B cell (primary cell): ENCODE data around the gene MSH5. TPM values are rescaled to one million over a fixed set of nuclear protein-coding genes. Genes with fewer than 3 reads are reported as not detected.
"Not testable (repeated sequence)": the region's sequence is repeated elsewhere in the genome, so short reads cannot be mapped to it uniquely, and the experiment has no call there.

Experiments
- ATAC-seq: fragments of 200-7000 bp; cut with Tn5 transposase; one replicate; pipeline ENCODE4 v1.10.0; 2021; ENCODE audit warnings: low read depth, mild to moderate bottlenecking, moderate number of reproducible peaks, moderate library complexity
- CTCF ChIA-PET: fragments of 350-600 bp; sonication (Branson Sonifier 250); formaldehyde crosslinking; loops from one replicate; lab custom pipeline; 2021; ENCODE audit warnings: antibody characterized with exemption, inconsistent platforms; lab: Charles Lee
- POLR2A ChIA-PET: fragments of 350-600 bp; sonication (Branson Sonifier 250); formaldehyde crosslinking; loops from one replicate; lab custom pipeline; 2021; ENCODE audit warnings: antibody characterized with exemption; lab: Charles Lee
- DNase-seq: peaks from one replicate; pipeline ENCODE4 v3.0.0; 2013
- H2AFZ ChIP-seq: 2 replicates; pipeline ENCODE4 v1.6.1; 2012; ENCODE audit warnings: mild to moderate bottlenecking, low read depth, low read length; ENCODE audit not compliant: insufficient read depth, poor library complexity, severe bottlenecking
- H3K27ac ChIP-seq, 2 donors: 1 replicate in 1 of 2; 2 replicates in 1 of 2; pipeline ENCODE4 v1.5.1; 2012 to 2013; ENCODE audit warnings: low read length in 2 of 2, mild to moderate bottlenecking in 2 of 2, moderate library complexity in 1 of 2
- H3K27me3 ChIP-seq, 4 experiments: fragments of 200-600 bp in 1 of 4; sonication (generic) in 1 of 4; replicated peaks in 1 of 4; 1 replicate in 2 of 4; 2 replicates in 2 of 4; pipeline versions ENCODE4 v1.6.1 to v1.7.0; 2013 to 2016; ENCODE audit warnings: low read length in 3 of 4, mild to moderate bottlenecking in 2 of 4, mixed read lengths in 1 of 4, moderate library complexity in 1 of 4; ENCODE audit not compliant: insufficient read depth in 4 of 4, control insufficient read depth in 3 of 4; ENCODE audit errors: control extremely low read depth in 1 of 4
- H3K36me3 ChIP-seq, 2 experiments: replicated peaks in 1 of 2; 1 replicate in 1 of 2; 2 replicates in 1 of 2; pipeline versions ENCODE4 v1.6.1 to v1.7.1; 2013; ENCODE audit warnings: low read length in 1 of 2; ENCODE audit not compliant: insufficient read depth in 2 of 2, control insufficient read depth in 1 of 2; ENCODE audit errors: control extremely low read depth in 1 of 2, extremely low read depth in 1 of 2
- H3K4me1 ChIP-seq, 2 donors: fragments of 200-600 bp in 1 of 2; sonication (generic) in 1 of 2; 1 replicate in 1 of 2; 2 replicates in 1 of 2; pipeline versions ENCODE4 v1.5.1 to v1.6.1; 2013 to 2017; ENCODE audit warnings: low read length in 2 of 2; ENCODE audit not compliant: control insufficient read depth in 2 of 2, insufficient read depth in 2 of 2
- H3K4me2 ChIP-seq: replicated peaks from 2 replicates; pipeline ENCODE3; 2012; ENCODE audit warnings: mild to moderate bottlenecking, low read depth, low read length; ENCODE audit not compliant: poor library complexity, severe bottlenecking
- H3K4me3 ChIP-seq, 5 experiments: fragments of 200-600 bp in 1 of 5; sonication (generic) in 1 of 5; 1 replicate in 3 of 5; 2 replicates in 2 of 5; pipeline versions ENCODE4 v1.5.1 to v1.7.0; 2011 to 2016; ENCODE audit warnings: low read length in 4 of 5, mild to moderate bottlenecking in 4 of 5, low read depth in 2 of 5, control low read depth in 1 of 5, moderate library complexity in 1 of 5; ENCODE audit not compliant: insufficient read depth in 1 of 5; ENCODE audit errors: control extremely low read depth in 1 of 5, extremely low read depth in 1 of 5
- H3K79me2 ChIP-seq: fragments of 200-600 bp; sonication (generic); one replicate; pipeline ENCODE4 v1.6.0; 2016; ENCODE audit warnings: low read length; ENCODE audit not compliant: control insufficient read depth, insufficient read depth
- H3K9ac ChIP-seq: fragments of 200-600 bp; sonication (generic); 2 replicates; pipeline ENCODE4 v1.6.1; 2017; ENCODE audit warnings: mild to moderate bottlenecking, low read length, moderate library complexity
- H3K9me3 ChIP-seq, 3 donors: one replicate each; pipeline versions ENCODE4 v1.6.1 to v1.7.1; 2013; ENCODE audit warnings: low read length in 2 of 3; ENCODE audit not compliant: control insufficient read depth in 2 of 3, insufficient read depth in 1 of 3; ENCODE audit errors: control extremely low read depth in 1 of 3
- H4K20me1 ChIP-seq: 2 replicates; pipeline ENCODE4 v1.6.0; 2012; ENCODE audit warnings: mild to moderate bottlenecking, low read length; ENCODE audit not compliant: insufficient read depth, control insufficient read depth, poor library complexity, severe bottlenecking
- H3K27ac Mint-ChIP-seq: one replicate; pipeline ENCODE4 v1.8.0; 2021; ENCODE audit warnings: mixed read lengths
- H3K27me3 Mint-ChIP-seq: one replicate; pipeline ENCODE4 v1.8.0; 2021; ENCODE audit warnings: mixed read lengths
- H3K4me1 Mint-ChIP-seq: one replicate; pipeline ENCODE4 v1.8.0; 2021; ENCODE audit warnings: mixed read lengths
- H3K4me3 Mint-ChIP-seq: one replicate; pipeline ENCODE4 v1.8.0; 2021; ENCODE audit warnings: mixed read lengths
- H3K9me3 Mint-ChIP-seq: one replicate; pipeline ENCODE4 v1.8.0; 2022; ENCODE audit warnings: mixed read lengths; ENCODE audit not compliant: insufficient read depth
- CTCF ChIP-seq: fragments of 200-600 bp; IDR thresholded peaks from one replicate; pipeline ENCODE4 v1.8.0; 2022; ENCODE audit warnings: antibody characterized with exemption, mild to moderate bottlenecking
- EZH2 ChIP-seq: IDR thresholded peaks from 2 replicates; pipeline ENCODE4 v1.6.1; 2012; ENCODE audit warnings: borderline replicate concordance, low read depth, mild to moderate bottlenecking, moderate library complexity, low read length; ENCODE audit not compliant: insufficient read depth, poor library complexity, severe bottlenecking
- WGBS: methylation state at CpG from one replicate; pipeline ENCODE4 v1.1.5; 2013; ENCODE audit warnings: missing lambda C conversion rate; ENCODE audit not compliant: insufficient coverage; 5-methylcytosine and 5-hydroxymethylcytosine counted together
- intact Hi-C: fragments of 100-400 bp; cut with micrococcal nuclease; formaldehyde crosslinking; loops from one replicate; pipeline ENCODE4 v1.10.0; 2022
- polyA plus RNA-seq: library from polyadenylated mRNA; depleted of rRNA; stranded (reverse); fragments of >200 nt; gene quantifications from 2 replicates; pipeline ENCODE4 v1.2.3, GENCODE V29; 2012
- total RNA-seq, 2 donors: library from RNA; stranded (reverse); fragments of 120-200 nt in 1 of 2; gene quantifications; 1 replicate in 1 of 2; 2 replicates in 1 of 2; pipeline versions ENCODE4 v1.2.3 to v1.2.4, GENCODE V29; 2013 to 2022

The MSH5 gene
- total and polyA plus RNA-seq, 2 donors (not counting 1 experiment from before 2014, with no cell fraction given): 49.9 to 51.6 TPM

- Histone ChIP-seq H3K36me3 (peaks cover 0 to 4% of the 10 kb centered on the region in 2 experiments), H3K27me3 (no peaks in the 10 kb centered on the region), H2AFZ (peak within 1 kb of the TSS; percentile 99), H4K20me1 (no peaks in the 10 kb centered on the region), H3K9me3 (no peaks in the 10 kb centered on the region), H3K4me2 (peak within 1 kb of the TSS; percentile 86), H3K27ac (peak within 1 kb of the TSS; percentile 77 to 93), H3K4me3 (peak within 1 kb of the TSS; percentile 68 to 84 (median 84)), H3K79me2 (peaks cover 21% of the 10 kb centered on the region), H3K9ac (peak within 1 kb of the TSS; percentile 94), H3K4me1 (peaks cover 8 to 11% of the 10 kb centered on the region in 2 donors)
- DNase-seq (peak; percentile 97), ATAC-seq (peak; percentile 98)
- Mint-ChIP-seq H3K27me3 (no peaks in the 10 kb centered on the region), H3K27ac (peak within 1 kb of the TSS; percentile 88), H3K4me1 (peaks cover 16% of the 10 kb centered on the region), H3K4me3 (peak within 1 kb of the TSS; percentile 87), H3K9me3 (no peaks in the 10 kb centered on the region)
- WGBS: under 1% methylated on average over 41 of the region's 51 CpGs
- TF ChIP-seq CTCF (peak; percentile 34), EZH2 (no peak)
- POLR2A ChIA-PET: interaction anchor here (0.5 to 2.8 kb wide), 18 partner anchors 9 to 596 kb away, joined by 3 to 38 read pairs (median 4); partner anchors contain the start of genes DDAH2, DXO, HSPA1A and HSPA1B
- CTCF ChIA-PET: interaction anchor here (0.6 to 3.3 kb wide), 17 partner anchors 8 to 290 kb away, joined by 3 to 20 read pairs (median 5); partner anchors contain the start of genes ABHD16A, BAG6, HSPA1A and HSPA1L
- intact Hi-C loops: loop anchor here (1.0 to 5.0 kb wide), 4 partner anchors 10 to 184 kb away; partner anchors contain the start of gene PRRC2A
These were observed 66.9 kb downstream of the MSH5 start, which contains the start of gene LSM2 for GRCh38 chr6:31806470-31807272. Gene LSM2 (minus strand): TSS chr6:31806966. CDS start chr6:31806757, 209 bp downstream.

- DNase-seq, H3K4me3 Mint-ChIP-seq, H3K9me3 ChIP-seq, H3K27ac ChIP-seq, H3K4me3 ChIP-seq, H3K27ac Mint-ChIP-seq, H3K9ac ChIP-seq, H3K27me3 Mint-ChIP-seq, H3K27me3 ChIP-seq, H3K9me3 Mint-ChIP-seq, H3K36me3 ChIP-seq, H3K4me2 ChIP-seq, H4K20me1 ChIP-seq, H2AFZ ChIP-seq, ATAC-seq: not testable (repeated sequence)
- POLR2A ChIA-PET: interaction anchor here (0.7 to 1.5 kb wide), 2 partner anchors 13 to 38 kb away, joined by 3 to 4 read pairs; partner anchors contain the start of gene VARS1
- peaks cover 19% of the 10 kb centered on the region for H3K4me1 Mint-ChIP-seq
- intact Hi-C loops: loop anchor here (5.0 kb wide), 1 partner anchor 186 kb away; the partner anchor contains the start of gene PRRC2A
- CTCF ChIA-PET: interaction anchor here (0.7 to 3.3 kb wide), 6 partner anchors 10 to 210 kb away, joined by 3 to 20 read pairs (median 5); no protein-coding TSS in a partner anchor
- peaks cover 10 to 19% of the 10 kb centered on the region in 2 donors for H3K4me1 ChIP-seq
- peaks cover 33% of the 10 kb centered on the region for H3K79me2 ChIP-seq
- WGBS: 100% methylated on average over 3 of the region's 10 CpGs
These were observed 68.8 kb downstream of the MSH5 start for GRCh38 chr6:31808599-31808998.
